CD4-positive, alpha-beta T cell treated with Interleukin-12 subunit alpha and Interleukin-12 subunit beta, for 1 hour (primary cell): Measurements from ENCODE around the gene ADRA2C.

Source experiments
- DNase-seq: peaks from one replicate; pipeline ENCODE4 v3.0.0-alpha.2; 2020

ADRA2C gene

GRCh38 chr4:3816983-3817960, 51.1 kb downstream of the ADRA2C start:
- no peak for DNase-seq
